Karpas-422 (cell line): ENCODE data around the gene GAREM2. TPM values are rescaled to one million over a fixed set of nuclear protein-coding genes. Genes with fewer than 3 reads are reported as not detected.

Experiments
- DNase-seq: peaks from one replicate; pipeline ENCODE4 v3.0.0-alpha.2; 2015
- H2AFZ ChIP-seq: fragments of 200-600 bp; sonication (generic); 2 replicates; pipeline ENCODE4 v1.6.1; 2014; ENCODE audit warnings: antibody characterized with exemption, low read length, mixed read lengths
- H3K27ac ChIP-seq: fragments of 200-600 bp; sonication (generic); 2 replicates; pipeline ENCODE4 v1.5.1; 2014; ENCODE audit warnings: mild to moderate bottlenecking, low read length, moderate library complexity
- H3K27me3 ChIP-seq: fragments of 200-600 bp; sonication (generic); 2 replicates; pipeline ENCODE4 v1.6.1; 2014; ENCODE audit warnings: low read length, mixed read lengths
- H3K36me3 ChIP-seq: fragments of 200-600 bp; sonication (generic); 2 replicates; pipeline ENCODE4 v1.6.1; 2014; ENCODE audit warnings: low read length, mixed read lengths; ENCODE audit not compliant: insufficient read depth
- H3K4me1 ChIP-seq: fragments of 200-600 bp; sonication (generic); 2 replicates; pipeline ENCODE4 v1.6.1; 2014; ENCODE audit warnings: mild to moderate bottlenecking, low read length, mixed read lengths
- H3K4me2 ChIP-seq: fragments of 200-600 bp; sonication (generic); 2 replicates; pipeline ENCODE4 v1.6.1; 2014; ENCODE audit warnings: low read length, low read depth, mild to moderate bottlenecking; ENCODE audit not compliant: poor library complexity, severe bottlenecking
- H3K4me3 ChIP-seq: fragments of 200-600 bp; sonication (generic); 2 replicates; pipeline ENCODE4 v1.5.1; 2014; ENCODE audit warnings: mild to moderate bottlenecking, antibody characterized with exemption, low read length, mixed read lengths
- H3K79me2 ChIP-seq: fragments of 200-600 bp; sonication (generic); 2 replicates; pipeline ENCODE4 v1.6.1; 2014; ENCODE audit warnings: mild to moderate bottlenecking, low read length, mixed read lengths
- H3K9ac ChIP-seq: fragments of 200-600 bp; sonication (generic); 2 replicates; pipeline ENCODE4 v1.6.0; 2014; ENCODE audit warnings: low read length
- H3K9me2 ChIP-seq: fragments of 200-600 bp; sonication (generic), shearing (Covaris generic); replicated peaks from 2 replicates; pipeline ENCODE4 v1.6.0; 2014; ENCODE audit warnings: mild to moderate bottlenecking, low read length, moderate library complexity; ENCODE audit not compliant: insufficient read depth
- H3K9me3 ChIP-seq: fragments of 300-700, 200-600 bp; sonication (generic); 2 replicates; pipeline ENCODE4 v1.6.1; 2014; ENCODE audit warnings: low read length, mixed read lengths
- H4K20me1 ChIP-seq: fragments of 200-600 bp; sonication (generic); 2 replicates; pipeline ENCODE4 v1.6.1; 2014; ENCODE audit warnings: mild to moderate bottlenecking, antibody characterized with exemption, low read length, low read depth; ENCODE audit not compliant: insufficient read depth
- total RNA-seq: library from RNA; depleted of rRNA; stranded (reverse); fragments of >200 nt; shearing (Covaris generic); gene quantifications from 2 replicates; pipeline ENCODE4 v1.2.3, GENCODE V29; 2014; ENCODE audit warnings: low replicate concordance

The GAREM2 gene
- total RNA-seq, 1 experiment from 2014 or later: not detected

DNA sequence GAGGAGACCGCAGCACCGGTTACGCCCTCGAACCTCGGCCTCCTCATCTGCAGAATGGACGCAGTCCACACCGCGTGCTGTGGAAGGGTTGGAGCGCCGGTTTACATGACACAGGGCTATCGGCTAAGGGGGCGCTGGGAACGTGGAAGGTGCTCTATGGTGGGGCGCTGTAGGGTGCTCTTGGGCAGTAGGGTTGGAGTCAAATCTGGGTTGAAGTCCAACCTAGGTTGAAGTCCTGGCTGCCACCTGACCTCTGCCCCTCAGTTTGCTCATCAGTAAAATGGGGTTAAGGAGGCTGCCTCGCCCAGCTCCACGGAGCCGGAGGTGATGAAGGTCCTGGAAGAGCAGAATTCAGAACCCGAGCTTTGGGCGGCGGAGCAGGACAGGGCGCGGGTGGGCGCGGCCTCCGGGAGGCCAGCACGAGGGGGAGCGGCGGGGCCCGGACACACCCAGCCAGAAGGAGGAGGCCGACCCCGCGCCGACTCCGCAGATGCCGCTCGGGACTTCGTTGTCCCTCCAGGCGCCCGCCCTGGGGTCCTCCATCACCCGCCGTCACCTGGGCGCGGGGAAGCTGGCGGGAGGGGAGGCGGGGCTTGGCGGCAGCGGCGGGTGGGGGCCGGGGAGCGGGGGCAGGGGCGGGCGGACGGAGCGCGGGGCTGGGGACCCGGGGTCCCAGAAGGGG lies 558 bp upstream of the GAREM2 start:
- H3K36me3 ChIP-seq: no peaks in the 10 kb centered on the region
- no peaks in the 10 kb centered on the region for H3K9me2 ChIP-seq
- DNase-seq: no peak
- no peak overlapping the region for H3K9ac ChIP-seq
- no peaks in the 10 kb centered on the region for H3K9me3 ChIP-seq
- H2AFZ ChIP-seq: no peak overlapping the region
- H3K4me1 ChIP-seq: no peaks in the 10 kb centered on the region
- H3K27ac ChIP-seq: no peak overlapping the region
- H3K79me2 ChIP-seq: no peaks in the 10 kb centered on the region
- H3K4me2 ChIP-seq: no peak overlapping the region
- no peaks in the 10 kb centered on the region for H3K27me3 ChIP-seq
- no peaks in the 10 kb centered on the region for H4K20me1 ChIP-seq
- H3K4me3 ChIP-seq: no peak overlapping the region

DNA sequence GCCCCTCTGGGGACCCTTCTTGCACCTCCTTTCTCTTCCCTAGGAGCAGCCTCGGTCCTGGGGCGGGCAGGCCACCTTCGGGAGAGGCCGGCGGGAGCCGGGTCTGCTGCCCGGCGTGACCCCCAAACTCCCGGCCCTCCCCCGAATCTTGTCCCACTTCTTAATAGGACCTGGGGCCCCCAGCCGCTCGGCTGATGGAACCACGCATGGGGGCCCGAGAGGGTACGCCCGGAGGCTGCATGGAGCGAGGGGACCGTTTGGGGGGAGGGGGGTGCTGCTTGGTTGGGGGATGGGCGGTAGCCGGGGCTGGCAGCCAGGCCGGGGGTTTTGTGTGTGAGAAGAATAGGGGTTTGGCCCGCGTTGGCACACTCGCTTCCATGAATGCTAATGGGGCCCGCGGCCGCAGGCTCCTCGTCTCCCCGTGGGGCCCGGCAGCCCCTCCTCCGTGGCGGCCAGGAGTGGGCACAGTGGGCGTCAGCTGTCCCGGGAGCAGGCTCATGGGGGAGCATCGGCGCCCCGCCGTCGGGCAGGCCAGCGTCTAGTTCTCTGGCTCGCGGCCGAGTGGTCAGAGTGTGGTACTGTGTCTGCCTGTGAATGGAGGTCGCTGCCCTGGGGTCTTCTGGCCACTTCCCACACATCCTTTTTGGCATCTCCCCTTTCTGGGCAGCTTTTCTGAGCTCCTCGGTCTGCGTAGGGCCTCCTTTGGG lies 1.0 kb downstream of the GAREM2 start:
- Histone ChIP-seq H3K9me3 (no peaks in the 10 kb centered on the region), H3K27me3 (no peaks in the 10 kb centered on the region), H3K9ac (no peak overlapping the region), H3K4me3 (no peak overlapping the region), H2AFZ (no peak overlapping the region), H4K20me1 (no peaks in the 10 kb centered on the region), H3K79me2 (no peaks in the 10 kb centered on the region), H3K4me2 (no peak overlapping the region), H3K27ac (no peak overlapping the region), H3K4me1 (peaks cover 1% of the 10 kb centered on the region), H3K9me2 (no peaks in the 10 kb centered on the region), H3K36me3 (no peaks in the 10 kb centered on the region)
- DNase-seq: no peak

DNA sequence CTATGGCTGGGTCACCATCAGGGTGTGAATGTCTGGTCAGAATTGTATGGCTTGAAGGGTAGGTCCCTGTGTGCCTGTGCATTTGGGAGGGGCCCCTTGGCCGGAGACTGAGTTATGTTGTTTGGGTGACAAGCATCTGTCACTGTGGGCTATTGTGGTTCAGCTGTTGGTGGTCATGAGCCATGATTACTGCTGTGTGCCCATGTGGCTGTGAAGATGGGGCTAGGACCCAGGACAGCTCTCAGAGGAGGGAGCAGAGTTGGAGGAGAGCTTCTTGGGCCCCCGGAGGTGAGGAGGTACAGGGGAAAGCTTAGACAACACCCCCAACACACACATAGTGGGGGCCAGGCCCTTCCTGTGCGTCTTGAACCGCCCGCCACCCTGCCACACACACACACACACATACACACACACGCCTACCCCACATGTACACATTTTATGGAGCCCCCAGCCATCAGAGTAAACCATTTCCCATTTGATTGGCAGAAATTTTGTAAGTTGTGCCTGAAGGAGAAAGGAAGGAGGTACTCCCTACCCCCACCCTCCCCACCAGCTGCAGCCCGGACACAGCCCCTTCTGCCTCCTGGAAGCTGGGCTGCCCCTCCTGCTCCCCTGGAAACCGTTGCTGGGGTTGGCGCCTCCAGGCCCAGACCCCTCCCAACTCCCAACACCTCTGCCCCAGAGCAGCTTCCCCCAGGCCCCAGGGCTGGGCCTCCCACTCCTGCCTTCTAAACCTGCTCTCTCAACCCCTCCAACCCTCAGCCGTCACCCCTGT lies 2.0 kb downstream of the GAREM2 start:
- no peaks in the 10 kb centered on the region for H3K27me3 ChIP-seq
- no peak overlapping the region for H3K27ac ChIP-seq
- H3K4me2 ChIP-seq: no peak overlapping the region
- no peak overlapping the region for H2AFZ ChIP-seq
- no peak overlapping the region for H3K4me3 ChIP-seq
- no peak overlapping the region for H3K9ac ChIP-seq
- no peaks in the 10 kb centered on the region for H3K9me3 ChIP-seq
- DNase-seq: no peak
- peaks cover 9% of the 10 kb centered on the region for H3K4me1 ChIP-seq
- no peaks in the 10 kb centered on the region for H3K36me3 ChIP-seq
- no peaks in the 10 kb centered on the region for H3K9me2 ChIP-seq
- no peaks in the 10 kb centered on the region for H3K79me2 ChIP-seq
- no peaks in the 10 kb centered on the region for H4K20me1 ChIP-seq

DNA sequence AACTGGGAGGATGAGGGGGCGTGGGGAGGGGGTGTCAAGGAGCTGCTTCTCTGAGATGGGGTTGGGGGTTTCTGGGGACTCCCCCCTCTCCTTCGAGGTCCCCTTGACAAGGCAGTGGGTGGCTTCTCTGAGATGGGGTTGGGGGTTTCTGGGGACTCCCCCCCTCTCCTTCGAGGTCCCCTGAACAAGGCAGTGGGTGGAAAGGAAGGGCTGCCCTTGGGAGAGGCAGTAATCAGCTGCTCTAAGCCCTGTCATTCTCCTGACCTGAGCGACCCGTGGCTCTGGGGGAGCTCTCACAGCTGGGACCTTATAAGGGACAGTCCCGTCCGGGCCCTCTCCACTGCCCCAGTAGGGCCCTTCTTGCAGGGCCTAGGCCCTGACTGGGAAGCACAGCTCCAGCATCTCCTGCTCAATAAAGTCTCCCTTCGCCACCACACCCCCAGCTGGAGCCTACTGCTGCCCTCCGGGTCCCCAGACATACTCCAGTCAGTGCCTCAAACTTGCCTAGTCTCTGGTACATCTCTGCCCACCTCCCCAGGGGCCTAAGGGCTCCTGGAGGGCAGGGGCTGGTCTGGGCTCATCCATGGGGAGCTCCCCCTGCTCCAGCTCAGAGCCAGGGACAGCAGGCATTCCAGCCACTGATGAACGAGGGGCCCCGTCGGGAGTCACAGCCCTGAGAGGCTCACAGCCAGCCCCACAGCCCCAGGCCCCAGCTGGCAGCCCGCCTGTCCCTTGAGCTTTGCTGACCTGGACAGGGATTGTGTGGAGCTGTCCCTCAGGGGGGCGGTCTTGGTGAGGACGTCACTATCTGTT lies 2.8 kb downstream of the GAREM2 start:
- H3K27ac ChIP-seq: no peak overlapping the region
- no peaks in the 10 kb centered on the region for H3K79me2 ChIP-seq
- DNase-seq: no peak
- H3K4me3 ChIP-seq: no peak overlapping the region
- no peaks in the 10 kb centered on the region for H3K36me3 ChIP-seq
- no peak overlapping the region for H2AFZ ChIP-seq
- peaks cover 9% of the 10 kb centered on the region for H3K4me1 ChIP-seq
- H3K27me3 ChIP-seq: no peaks in the 10 kb centered on the region
- H4K20me1 ChIP-seq: no peaks in the 10 kb centered on the region
- H3K9ac ChIP-seq: no peak overlapping the region
- no peaks in the 10 kb centered on the region for H3K9me2 ChIP-seq
- no peaks in the 10 kb centered on the region for H3K9me3 ChIP-seq
- H3K4me2 ChIP-seq: no peak overlapping the region

DNA sequence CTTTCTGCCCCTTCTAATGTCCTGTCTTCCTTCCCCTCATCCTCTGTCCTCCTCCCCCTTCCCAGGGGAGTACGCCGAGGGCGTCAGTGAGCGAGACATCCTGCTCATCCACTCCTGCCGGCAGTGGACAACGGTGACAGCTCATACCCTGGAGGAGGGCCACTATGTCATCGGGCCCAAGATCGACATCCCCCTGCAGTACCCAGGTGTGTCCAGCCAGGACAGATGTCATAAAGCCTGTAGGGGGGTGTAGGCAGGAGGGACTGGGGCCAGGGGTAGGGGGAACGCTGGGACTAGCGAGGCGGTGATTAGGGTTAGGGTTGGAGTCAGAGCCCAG lies 3.4 kb downstream of the GAREM2 start:
- Histone ChIP-seq H3K27ac (no peak overlapping the region), H4K20me1 (no peaks in the 10 kb centered on the region), H3K9me3 (no peaks in the 10 kb centered on the region), H3K79me2 (no peaks in the 10 kb centered on the region), H3K4me2 (no peak overlapping the region), H3K9ac (no peak overlapping the region), H3K36me3 (no peaks in the 10 kb centered on the region), H3K27me3 (no peaks in the 10 kb centered on the region), H3K4me1 (peaks cover 9% of the 10 kb centered on the region), H3K9me2 (no peaks in the 10 kb centered on the region), H2AFZ (no peak overlapping the region), H3K4me3 (no peak overlapping the region)
- no peak for DNase-seq

DNA sequence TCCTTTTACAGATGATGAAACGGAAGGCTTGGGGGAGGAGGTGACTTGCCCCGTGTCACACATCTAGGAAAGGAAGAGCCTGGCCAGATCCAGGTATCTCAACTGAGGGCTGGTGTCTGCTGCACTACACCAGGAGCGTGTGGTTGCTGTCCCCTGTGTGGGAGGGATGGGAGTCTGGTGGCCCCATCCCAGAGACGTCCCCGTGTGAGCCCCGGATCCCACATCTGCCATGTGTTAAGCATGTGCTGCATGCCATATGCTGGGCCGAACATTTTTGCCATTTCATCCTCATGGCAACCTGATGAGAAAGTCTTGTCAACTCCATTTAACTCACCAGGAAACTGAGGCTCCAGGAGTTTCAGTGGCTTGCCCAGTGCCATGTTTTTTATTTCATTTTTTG lies 4.2 kb downstream of the GAREM2 start:
- H3K4me1 ChIP-seq: peaks cover 9% of the 10 kb centered on the region
- H3K9me2 ChIP-seq: no peaks in the 10 kb centered on the region
- no peaks in the 10 kb centered on the region for H3K9me3 ChIP-seq
- no peak overlapping the region for H3K27ac ChIP-seq
- H3K36me3 ChIP-seq: no peaks in the 10 kb centered on the region
- H3K27me3 ChIP-seq: no peaks in the 10 kb centered on the region
- H4K20me1 ChIP-seq: no peaks in the 10 kb centered on the region
- H3K4me3 ChIP-seq: no peak overlapping the region
- no peak overlapping the region for H3K4me2 ChIP-seq
- H3K9ac ChIP-seq: no peak overlapping the region
- no peak overlapping the region for H2AFZ ChIP-seq
- no peaks in the 10 kb centered on the region for H3K79me2 ChIP-seq
- no peak for DNase-seq

DNA sequence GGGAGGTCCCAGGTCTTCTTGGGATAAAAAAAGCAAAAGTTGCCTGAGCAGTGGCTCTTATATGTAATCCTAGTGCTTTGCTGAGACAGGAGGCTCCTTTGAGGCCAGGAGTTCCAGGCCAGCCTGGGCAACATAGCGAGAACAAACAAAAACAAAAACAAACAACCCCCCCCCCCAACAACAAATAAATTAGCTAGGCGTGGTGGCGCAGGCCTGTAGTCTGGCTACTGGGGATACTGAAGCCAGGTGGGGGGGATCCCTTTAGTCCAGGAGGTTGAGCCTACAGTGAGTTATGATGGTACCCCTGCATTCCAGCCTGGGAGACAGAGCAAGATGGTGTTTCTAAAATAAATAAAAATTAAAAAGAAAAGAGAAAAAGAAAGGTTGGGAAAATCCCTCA lies 5.4 kb downstream of the GAREM2 start:
- no peak overlapping the region for H3K9ac ChIP-seq
- H4K20me1 ChIP-seq: no peaks in the 10 kb centered on the region
- no peak overlapping the region for H3K27ac ChIP-seq
- no peak overlapping the region for H2AFZ ChIP-seq
- DNase-seq: no peak
- no peaks in the 10 kb centered on the region for H3K79me2 ChIP-seq
- H3K36me3 ChIP-seq: no peaks in the 10 kb centered on the region
- peaks cover 9% of the 10 kb centered on the region for H3K4me1 ChIP-seq
- H3K4me2 ChIP-seq: peak overlapping the region; percentile 72
- H3K9me2 ChIP-seq: no peaks in the 10 kb centered on the region
- H3K4me3 ChIP-seq: peak overlapping the region; percentile 73; the same call in 1 of the 2 replicates
- no peaks in the 10 kb centered on the region for H3K27me3 ChIP-seq
- no peaks in the 10 kb centered on the region for H3K9me3 ChIP-seq
